Measurements from ENCODE around the gene SLC1A5.
A peak's percentile ranks its signal among the peaks of the same experiment; 100 is the strongest.

Gene SLC1A5

GRCh38 chr19:46788262-46788967 lies at the start of gene SLC1A5:
Gene SLC1A5, minus strand, starts transcription at chr19:46788594. Its CDS starts 629 bp downstream, at chr19:46787965.
- TF ChIP-seq REST (IDR thresholded peaks at IDR 0.05; ENCODE audit: low read depth) (no peak), EGR1 (IDR thresholded peaks at IDR 0.05) (no peak), CREB1 (IDR thresholded peaks at IDR 0.05; ENCODE audit: low read depth) (no peak), RAD21 (IDR thresholded peaks at IDR 0.05; ENCODE audit: low read depth) (no peak), EP300 (IDR thresholded peaks at IDR 0.05; ENCODE audit: borderline replicate concordance) (0 out of 2 replicates have a peak, but pooled peaks have one; percentile 25), YY1 (IDR thresholded peaks at IDR 0.05; ENCODE audit: low read depth) (peak; percentile 66; the same call in 1 of the 2 replicates), NFIC (IDR thresholded peaks at IDR 0.05) (peak; percentile 49), TCF12 (IDR thresholded peaks at IDR 0.05; ENCODE audit: low read depth) (peak; percentile 70; the same call in 1 of the 2 replicates), FOXM1 (IDR thresholded peaks at IDR 0.05; ENCODE audit: borderline replicate concordance, low read depth) (no peak), CEBPB (IDR thresholded peaks at IDR 0.05) (no peak), TEAD4 (IDR thresholded peaks at IDR 0.05) (0 out of 2 replicates have a peak, but pooled peaks have one; percentile 25), ZBTB7A (IDR thresholded peaks at IDR 0.05; ENCODE audit: low read depth) (no peak), MAX (IDR thresholded peaks at IDR 0.05) (peak; percentile 97), TAF1 (IDR thresholded peaks at IDR 0.05; ENCODE audit: low read depth) (peak; percentile 99)
- TF ChIP-seq, protein P1, sequence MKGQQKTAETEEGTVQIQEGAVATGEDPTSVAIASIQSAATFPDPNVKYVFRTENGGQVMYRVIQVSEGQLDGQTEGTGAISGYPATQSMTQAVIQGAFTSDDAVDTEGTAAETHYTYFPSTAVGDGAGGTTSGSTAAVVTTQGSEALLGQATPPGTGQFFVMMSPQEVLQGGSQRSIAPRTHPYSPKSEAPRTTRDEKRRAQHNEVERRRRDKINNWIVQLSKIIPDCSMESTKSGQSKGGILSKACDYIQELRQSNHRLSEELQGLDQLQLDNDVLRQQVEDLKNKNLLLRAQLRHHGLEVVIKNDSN (IDR thresholded peaks at IDR 0.05): 0 out of 2 replicates have a peak, but pooled peaks have one; percentile 9

GRCh38 chr19:46838160-46838559 lies 49.8 kb upstream of the SLC1A5 start:
- TF ChIP-seq, protein P1 (IDR thresholded peaks at IDR 0.05): no peak
- TF ChIP-seq CEBPB (IDR thresholded peaks at IDR 0.05) (no peak), MAX (IDR thresholded peaks at IDR 0.05) (no peak), REST (IDR thresholded peaks at IDR 0.05; ENCODE audit: low read depth) (no peak), CREB1 (IDR thresholded peaks at IDR 0.05; ENCODE audit: low read depth) (no peak), TAF1 (IDR thresholded peaks at IDR 0.05; ENCODE audit: low read depth) (no peak), NFIC (IDR thresholded peaks at IDR 0.05) (no peak), ZBTB7A (IDR thresholded peaks at IDR 0.05; ENCODE audit: low read depth) (no peak), YY1 (IDR thresholded peaks at IDR 0.05; ENCODE audit: low read depth) (no peak), TEAD4 (IDR thresholded peaks at IDR 0.05) (no peak), RAD21 (IDR thresholded peaks at IDR 0.05; ENCODE audit: low read depth) (no peak), TCF12 (IDR thresholded peaks at IDR 0.05; ENCODE audit: low read depth) (no peak), FOXM1 (IDR thresholded peaks at IDR 0.05; ENCODE audit: borderline replicate concordance, low read depth) (no peak), EP300 (IDR thresholded peaks at IDR 0.05; ENCODE audit: borderline replicate concordance) (no peak), EGR1 (IDR thresholded peaks at IDR 0.05) (no peak)

DNA sequence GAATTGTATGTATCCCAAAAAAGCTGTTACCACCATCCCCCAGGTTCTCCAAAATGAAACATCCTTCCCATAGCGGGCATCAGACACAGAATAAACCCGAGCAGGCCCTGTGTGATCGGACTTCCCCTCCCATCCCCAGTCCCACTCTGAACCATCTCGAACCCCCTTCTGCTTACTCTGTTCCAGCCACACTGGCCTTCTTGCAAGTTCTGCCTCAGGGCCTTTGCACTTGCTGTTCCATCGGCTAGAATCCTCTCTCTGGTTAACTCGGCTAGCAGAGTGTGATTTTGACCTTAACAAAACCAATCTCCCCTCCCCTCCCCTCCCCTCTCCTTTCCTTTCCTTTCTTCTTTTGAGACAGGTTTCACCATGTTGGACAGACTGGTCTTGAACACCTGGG lies 46.6 kb upstream of the SLC1A5 start:
- TF ChIP-seq CREB1 (IDR thresholded peaks at IDR 0.05; ENCODE audit: low read depth): no peak
- TF ChIP-seq MAX (IDR thresholded peaks at IDR 0.05): no peak
- TF ChIP-seq REST (IDR thresholded peaks at IDR 0.05; ENCODE audit: low read depth): no peak
- TF ChIP-seq EGR1 (IDR thresholded peaks at IDR 0.05): no peak
- no peak for TF ChIP-seq FOXM1 (IDR thresholded peaks at IDR 0.05; ENCODE audit: borderline replicate concordance, low read depth)
- TF ChIP-seq, protein P1 (IDR thresholded peaks at IDR 0.05): no peak
- no peak for TF ChIP-seq TCF12 (IDR thresholded peaks at IDR 0.05; ENCODE audit: low read depth)
- no peak for TF ChIP-seq TEAD4 (IDR thresholded peaks at IDR 0.05)

All from Ishikawa (cell line).